Lower leg skin (tissue), 4 donors: ENCODE measurements around the gene ADGRA3. TPM values are rescaled to one million over a fixed set of nuclear protein-coding genes. Genes with fewer than 3 reads are reported as not detected.

Experiments
- DNase-seq, 2 donors: peaks; one replicate each; pipeline ENCODE4 v3.0.0-alpha.2; 2019; ENCODE audit warnings: low spot score in 2 of 2
- H3K4me3 ChIP-seq: fragments of 200-600 bp; sonication (generic); 2 replicates; pipeline ENCODE4 v1.5.1; 2017; ENCODE audit warnings: mild to moderate bottlenecking, low read depth; ENCODE audit not compliant: poor library complexity, severe bottlenecking
- CTCF ChIP-seq, 3 donors: fragments of 450-650 bp; IDR thresholded peaks; one replicate each; pipeline ENCODE4 v1.5.1; 2016; ENCODE audit warnings: antibody characterized with exemption in 3 of 3, mild to moderate bottlenecking in 3 of 3, moderate library complexity in 2 of 3
- POLR2A ChIP-seq, 2 donors: fragments of 450-650 bp; IDR thresholded peaks; one replicate each; pipeline ENCODE4 v1.6.1; 2016 to 2017; ENCODE audit warnings: antibody characterized with exemption in 2 of 2, mild to moderate bottlenecking in 1 of 2, moderate library complexity in 1 of 2
- WGBS, 2 donors: methylation state at CpG; one replicate each; pipeline ENCODE4 v1.1.5; 2018; 5-methylcytosine and 5-hydroxymethylcytosine counted together
- intact Hi-C: fragments of 100-400 bp; cut with DNase I; formaldehyde crosslinking; loops from one replicate; pipeline ENCODE4 v1.15.0; 2023; ENCODE audit warnings: low total_unique reads
- total RNA-seq, 4 donors: library from RNA; depleted of rRNA; stranded (reverse); fragments of >200 nt; gene quantifications; one replicate each; pipeline ENCODE4 v1.1.0, GENCODE V29; 2016

The ADGRA3 gene
- total RNA-seq, 4 donors from 2014 or later: 8.4 to 14.9 (median 12.6) TPM

DNA sequence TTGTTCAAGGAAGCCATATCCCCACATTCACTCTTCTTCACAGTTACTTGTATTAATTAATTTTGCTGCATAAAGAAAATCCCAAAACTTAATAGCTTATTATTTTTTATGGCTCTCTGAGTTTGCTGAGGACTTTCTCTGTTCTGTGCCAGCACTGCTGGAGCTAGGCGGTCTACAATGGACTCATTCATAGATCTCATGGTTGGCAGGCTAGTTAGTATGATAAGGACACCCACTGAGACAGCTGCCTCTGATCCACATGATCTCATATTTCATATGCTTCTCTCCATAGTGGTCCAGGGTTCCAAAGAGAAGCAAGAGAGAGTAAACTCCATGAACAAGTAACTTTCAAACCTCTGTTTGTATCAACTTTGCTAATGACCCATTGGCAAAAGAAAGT, 170.2 kb downstream of the ADGRA3 start:
- DNase-seq: no peak
- TF ChIP-seq CTCF (IDR thresholded peaks at IDR 0.05) (no peak), POLR2A (IDR thresholded peaks at IDR 0.05) (no peak)
- 93 to 95% methylated on average over 1 of the region's 1 CpG for WGBS, 2 donors
- no peak overlapping the region for H3K4me3 ChIP-seq
- intact Hi-C loops: no loop called here

- WGBS, 2 donors: 0% methylated on average over 1 of the region's 1 CpG
- intact Hi-C loops: no loop called here
- no peak overlapping the region for H3K4me3 ChIP-seq
- no peak for DNase-seq
- no peak for TF ChIP-seq CTCF (IDR thresholded peaks at IDR 0.05)
- TF ChIP-seq POLR2A (IDR thresholded peaks at IDR 0.05): no peak
These were observed 170.8 kb downstream of the ADGRA3 start for GRCh38 chr4:22345055-22345454.

DNA sequence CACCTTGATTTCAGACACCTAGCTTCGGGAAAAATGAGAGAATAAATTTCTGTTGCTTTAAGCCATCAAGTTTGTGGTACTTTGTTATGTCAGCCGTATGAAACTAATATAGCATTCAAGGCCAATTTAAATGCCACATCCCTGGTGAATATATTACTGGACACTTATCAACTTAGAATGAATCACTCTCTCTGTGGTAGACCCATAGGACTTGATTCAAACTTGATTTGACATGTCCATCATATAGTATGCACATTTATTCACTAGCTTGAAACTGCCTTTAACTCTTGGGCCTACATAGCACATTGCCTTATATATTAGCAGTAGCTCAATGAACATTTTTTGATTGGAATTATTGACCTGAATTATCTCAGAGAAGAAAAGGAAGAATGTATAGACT, 172.3 kb downstream of the ADGRA3 start:
- H3K4me3 ChIP-seq: no peak overlapping the region
- intact Hi-C loops: no loop called here
- no peak for DNase-seq
- TF ChIP-seq POLR2A (IDR thresholded peaks at IDR 0.05) (no peak), CTCF (IDR thresholded peaks at IDR 0.05) (no peak)
- 69 to 78% methylated on average over 2 of the region's 2 CpGs for WGBS, 2 donors

GRCh38 chr4:22339491-22339890, 176.4 kb downstream of the ADGRA3 start:
- 45 to 52% methylated on average over 5 of the region's 5 CpGs for WGBS, 2 donors
- DNase-seq: no peak
- H3K4me3 ChIP-seq: no peak overlapping the region
- intact Hi-C loops: no loop called here
- TF ChIP-seq POLR2A (IDR thresholded peaks at IDR 0.05) (no peak), CTCF (IDR thresholded peaks at IDR 0.05) (no peak)

DNA sequence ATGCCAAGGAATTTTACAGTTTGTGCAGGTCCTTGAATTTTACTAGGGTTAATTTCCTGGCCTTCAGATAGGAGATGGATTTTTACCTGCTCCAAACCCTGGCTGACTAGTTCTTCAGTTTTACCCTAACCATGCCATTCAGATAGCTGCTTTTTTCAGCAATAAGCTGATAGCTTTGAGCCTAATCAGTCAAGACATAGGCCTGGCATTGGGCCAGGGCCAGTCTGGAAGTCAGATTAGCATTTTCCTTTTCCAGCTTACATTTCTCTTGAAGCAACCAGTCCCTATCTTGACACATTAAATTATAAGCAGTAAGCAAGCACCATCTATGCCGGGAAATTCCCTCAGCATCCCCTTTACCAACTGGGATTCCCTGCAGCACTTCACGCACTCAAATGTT, 177.1 kb downstream of the ADGRA3 start:
- no peak for DNase-seq
- TF ChIP-seq CTCF (IDR thresholded peaks at IDR 0.05): no peak
- no peak for TF ChIP-seq POLR2A (IDR thresholded peaks at IDR 0.05)
- 55 to 59% methylated on average over 2 of the region's 2 CpGs for WGBS, 2 donors
- H3K4me3 ChIP-seq: no peak overlapping the region
- intact Hi-C loops: no loop called here

Other genes starting within 250 kb of the ADGRA3 start
- gene GBA3, start 176.9 kb upstream of the ADGRA3 start, total RNA-seq: under 1 TPM in 1 of 4 donors, not detected in 3; 0.52 TPM